MM.1S (cell line): Measurements from ENCODE around the gene EPN2.

ENCODE experiments used
- DNase-seq: peaks from one replicate; pipeline ENCODE4 v3.0.0-alpha.2; 2015
- H2AFZ ChIP-seq: fragments of 300-600 bp; sonication (generic); 2 replicates; pipeline ENCODE4 v1.6.0; 2016; ENCODE audit warnings: antibody characterized with exemption, low read length
- H3F3A ChIP-seq: fragments of 300-600 bp; sonication (generic); 2 replicates; pipeline ENCODE4 v1.6.1; 2016; ENCODE audit warnings: mild to moderate bottlenecking, antibody characterized with exemption, low read length, moderate library complexity, mixed read lengths; ENCODE audit not compliant: insufficient read depth
- H3K27ac ChIP-seq: fragments of 300-600 bp; sonication (generic); 2 replicates; pipeline ENCODE4 v1.5.1; 2016; ENCODE audit warnings: mild to moderate bottlenecking, low read length
- H3K27me3 ChIP-seq: fragments of 300-600 bp; sonication (generic); replicated peaks from 2 replicates; pipeline ENCODE4 v1.6.0; 2016; ENCODE audit warnings: low read length; ENCODE audit not compliant: insufficient read depth
- H3K36me3 ChIP-seq: fragments of 300-600 bp; sonication (generic); replicated peaks from 2 replicates; pipeline ENCODE4 v1.6.1; 2016; ENCODE audit warnings: mild to moderate bottlenecking, low read length, mixed read lengths; ENCODE audit not compliant: insufficient read depth
- H3K4me1 ChIP-seq: fragments of 300-600 bp; sonication (generic); 2 replicates; pipeline ENCODE4 v1.6.1; 2016; ENCODE audit warnings: low read length, mixed read lengths
- H3K4me2 ChIP-seq: fragments of 300-600 bp; sonication (generic); 2 replicates; pipeline ENCODE4 v1.6.0; 2016; ENCODE audit warnings: low read depth, low read length
- H3K4me3 ChIP-seq: fragments of 300-600 bp; sonication (generic); 2 replicates; pipeline ENCODE4 v1.5.1; 2016; ENCODE audit warnings: low read length, mixed read lengths
- H3K79me2 ChIP-seq: fragments of 300-600 bp; sonication (generic); 2 replicates; pipeline ENCODE4 v1.6.1; 2016; ENCODE audit warnings: mixed run types, low read length, mixed read lengths
- H3K9ac ChIP-seq: fragments of 300-600 bp; sonication (generic); 2 replicates; pipeline ENCODE4 v1.6.1; 2016; ENCODE audit warnings: low read length, mixed read lengths
- H3K9me2 ChIP-seq: fragments of 300-600 bp; sonication (generic); replicated peaks from 2 replicates; pipeline ENCODE4 v1.6.1; 2016; ENCODE audit warnings: mild to moderate bottlenecking, low read length, mixed read lengths; ENCODE audit not compliant: insufficient read depth
- H3K9me3 ChIP-seq: fragments of 300-600 bp; sonication (generic); replicated peaks from 2 replicates; pipeline ENCODE4 v1.6.1; 2016; ENCODE audit warnings: mild to moderate bottlenecking, low read length, mixed read lengths; ENCODE audit not compliant: insufficient read depth
- H4K20me1 ChIP-seq: fragments of 300-600 bp; sonication (generic); 2 replicates; pipeline ENCODE4 v1.6.1; 2016; ENCODE audit warnings: mild to moderate bottlenecking, low read length, moderate library complexity, mixed read lengths; ENCODE audit not compliant: insufficient read depth
- EZH2 ChIP-seq: fragments of 300-600 bp; sonication (generic); optimal IDR thresholded peaks from 2 replicates; pipeline ENCODE3; 2017; ENCODE audit warnings: low read depth, mild to moderate bottlenecking, antibody characterized with exemption, low read length, mixed read lengths
- EZH2phosphoT487 ChIP-seq: fragments of 300-600 bp; sonication (generic); IDR thresholded peaks from 2 replicates; pipeline ENCODE4 v1.6.1; 2018; ENCODE audit warnings: antibody characterized with exemption, low read length
- TF ChIP-seq, protein P1 (sequence below): fragments of 300-600 bp; sonication (generic); IDR thresholded peaks from 2 replicates; pipeline ENCODE4 v1.5.1; 2016; ENCODE audit warnings: antibody characterized with exemption, low read length, mixed read lengths

The EPN2 gene

DNA sequence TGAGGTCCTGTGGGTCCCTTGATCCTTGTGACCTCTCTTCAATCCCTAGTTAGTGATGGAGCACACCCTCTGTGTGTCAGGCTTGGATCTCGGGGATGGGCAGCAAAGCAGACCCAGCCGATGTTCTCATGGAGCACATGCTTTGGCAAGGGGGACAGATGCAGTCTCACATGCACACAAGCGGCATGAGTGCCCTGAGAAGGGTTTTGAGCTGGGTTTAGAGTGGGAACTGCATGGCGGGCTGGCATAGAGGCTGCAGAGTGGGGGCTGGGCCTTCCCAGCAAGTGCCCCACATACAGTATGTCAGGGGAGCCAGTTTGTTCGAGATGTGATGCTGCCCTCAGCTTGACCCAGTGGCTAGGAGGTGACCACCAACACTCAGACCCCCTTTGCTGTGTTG lies 83.7 kb downstream of the EPN2 start:
- peaks cover 18% of the 10 kb centered on the region for H3K4me1 ChIP-seq
- no peak for DNase-seq
- no peak overlapping the region for H2AFZ ChIP-seq
- H3K9ac ChIP-seq = no peak overlapping the region
- no peaks in the 10 kb centered on the region for H3K36me3 ChIP-seq
- TF ChIP-seq EZH2 (no peak), EZH2phosphoT487 (no peak)
- TF ChIP-seq, protein P1, sequence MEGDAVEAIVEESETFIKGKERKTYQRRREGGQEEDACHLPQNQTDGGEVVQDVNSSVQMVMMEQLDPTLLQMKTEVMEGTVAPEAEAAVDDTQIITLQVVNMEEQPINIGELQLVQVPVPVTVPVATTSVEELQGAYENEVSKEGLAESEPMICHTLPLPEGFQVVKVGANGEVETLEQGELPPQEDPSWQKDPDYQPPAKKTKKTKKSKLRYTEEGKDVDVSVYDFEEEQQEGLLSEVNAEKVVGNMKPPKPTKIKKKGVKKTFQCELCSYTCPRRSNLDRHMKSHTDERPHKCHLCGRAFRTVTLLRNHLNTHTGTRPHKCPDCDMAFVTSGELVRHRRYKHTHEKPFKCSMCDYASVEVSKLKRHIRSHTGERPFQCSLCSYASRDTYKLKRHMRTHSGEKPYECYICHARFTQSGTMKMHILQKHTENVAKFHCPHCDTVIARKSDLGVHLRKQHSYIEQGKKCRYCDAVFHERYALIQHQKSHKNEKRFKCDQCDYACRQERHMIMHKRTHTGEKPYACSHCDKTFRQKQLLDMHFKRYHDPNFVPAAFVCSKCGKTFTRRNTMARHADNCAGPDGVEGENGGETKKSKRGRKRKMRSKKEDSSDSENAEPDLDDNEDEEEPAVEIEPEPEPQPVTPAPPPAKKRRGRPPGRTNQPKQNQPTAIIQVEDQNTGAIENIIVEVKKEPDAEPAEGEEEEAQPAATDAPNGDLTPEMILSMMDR = no peak
- no peaks in the 10 kb centered on the region for H3K79me2 ChIP-seq
- no peaks in the 10 kb centered on the region for H3K27me3 ChIP-seq
- H4K20me1 ChIP-seq = no peaks in the 10 kb centered on the region
- no peaks in the 10 kb centered on the region for H3K9me2 ChIP-seq
- no peak overlapping the region for H3K4me3 ChIP-seq
- H3F3A ChIP-seq = peaks cover 6% of the 10 kb centered on the region; the same call in 1 of the 2 replicates
- no peak overlapping the region for H3K4me2 ChIP-seq
- no peak overlapping the region for H3K27ac ChIP-seq
- no peaks in the 10 kb centered on the region for H3K9me3 ChIP-seq

DNA sequence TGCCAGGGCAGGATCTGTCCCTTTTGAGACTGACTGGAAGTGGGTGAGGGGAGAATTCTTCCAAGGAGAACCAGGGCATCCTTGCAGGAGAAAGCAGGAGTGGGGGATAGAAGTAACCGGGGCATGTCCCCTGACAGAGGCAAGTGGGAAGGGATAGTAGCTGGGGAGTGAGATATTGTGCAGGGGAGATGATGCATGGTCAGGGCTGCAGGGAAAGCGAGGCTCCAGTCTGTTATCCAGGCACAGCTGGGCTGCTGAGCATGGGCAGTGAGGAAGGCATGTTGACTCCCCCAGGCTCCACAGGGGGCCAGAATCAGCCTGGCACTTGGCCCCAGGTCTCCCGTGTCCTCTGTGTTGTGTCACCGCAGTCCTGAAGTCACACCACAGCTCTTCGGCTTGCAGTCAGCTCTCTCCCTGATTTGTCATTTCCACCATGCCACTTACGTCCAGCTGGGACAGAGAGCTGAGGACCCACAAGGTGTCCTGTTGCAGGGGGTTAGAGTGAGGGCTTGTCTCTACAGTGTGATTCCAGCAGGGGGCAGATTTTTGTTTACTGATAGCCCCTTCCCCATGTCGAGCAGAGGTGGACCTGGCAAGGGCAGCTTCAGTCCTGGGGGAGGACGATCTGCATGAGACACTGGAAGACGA lies 84.4 kb downstream of the EPN2 start:
- no peak overlapping the region for H3K27ac ChIP-seq
- H3K9me2 ChIP-seq = no peaks in the 10 kb centered on the region
- no peak overlapping the region for H3K4me2 ChIP-seq
- no peaks in the 10 kb centered on the region for H3K79me2 ChIP-seq
- no peaks in the 10 kb centered on the region for H3K27me3 ChIP-seq
- peaks cover 5% of the 10 kb centered on the region; the same call in 1 of the 2 replicates for H3F3A ChIP-seq
- TF ChIP-seq, protein P1 = peak; percentile 26
- TF ChIP-seq EZH2phosphoT487 = no peak
- no peaks in the 10 kb centered on the region for H3K36me3 ChIP-seq
- no peak overlapping the region for H3K4me3 ChIP-seq
- peaks cover 13% of the 10 kb centered on the region for H3K4me1 ChIP-seq
- H3K9ac ChIP-seq = no peak overlapping the region
- H3K9me3 ChIP-seq = no peaks in the 10 kb centered on the region
- H4K20me1 ChIP-seq = no peaks in the 10 kb centered on the region
- H2AFZ ChIP-seq = no peak overlapping the region
- DNase-seq = no peak

DNA sequence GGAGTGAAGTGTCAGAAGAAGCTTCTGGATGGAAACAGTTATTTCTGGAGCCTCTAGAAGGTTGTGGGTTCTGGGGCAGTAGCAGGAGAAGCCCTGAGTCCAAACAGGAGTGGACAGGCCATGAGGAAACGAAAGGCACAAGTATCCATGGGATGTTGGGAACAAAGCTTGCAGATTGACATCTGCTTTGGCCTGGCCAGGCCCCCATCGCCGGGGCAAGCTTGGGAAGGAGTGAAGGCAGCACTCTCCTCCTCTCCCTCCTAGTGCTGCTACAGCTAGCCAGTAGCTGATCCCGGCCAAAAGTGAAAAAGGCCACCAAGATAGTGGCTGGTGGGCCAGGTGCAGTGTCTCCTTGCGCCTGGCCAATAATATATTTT lies 85.0 kb downstream of the EPN2 start:
- peaks cover under 1% of the 10 kb centered on the region; the same call in 1 of the 2 replicates for H3F3A ChIP-seq
- H3K27me3 ChIP-seq = no peaks in the 10 kb centered on the region
- H3K9me2 ChIP-seq = no peaks in the 10 kb centered on the region
- DNase-seq = no peak
- no peak overlapping the region for H3K4me3 ChIP-seq
- TF ChIP-seq, protein P1 = no peak
- TF ChIP-seq EZH2phosphoT487 (no peak), EZH2 (no peak)
- H3K9me3 ChIP-seq = no peaks in the 10 kb centered on the region
- H3K27ac ChIP-seq = no peak overlapping the region
- H3K36me3 ChIP-seq = no peaks in the 10 kb centered on the region
- no peak overlapping the region for H2AFZ ChIP-seq
- peaks cover 8% of the 10 kb centered on the region for H3K4me1 ChIP-seq
- no peak overlapping the region for H3K9ac ChIP-seq
- H4K20me1 ChIP-seq = no peaks in the 10 kb centered on the region
- no peak overlapping the region for H3K4me2 ChIP-seq
- no peaks in the 10 kb centered on the region for H3K79me2 ChIP-seq
